ENCODE results near the gene PACSIN2.

PACSIN2 gene

GRCh38 chr22:42947211-42947990 lies 67.5 kb downstream of the PACSIN2 start:
- peaks cover 14% of the 10 kb centered on the region for H3K4me1 ChIP-seq (ENCODE audit: control insufficient read depth, insufficient read depth, low read length)
- no peak overlapping the region for H3K9ac ChIP-seq (ENCODE audit: low read depth, low read length)
- H3K27me3 ChIP-seq (ENCODE audit: control insufficient read depth, insufficient read depth, low read length) = no peaks in the 10 kb centered on the region
- H3K36me3 ChIP-seq (ENCODE audit: control insufficient read depth, insufficient read depth, low read length) = no peaks in the 10 kb centered on the region
- H3K4me3 ChIP-seq (ENCODE audit: low read depth, low read length) = no peak overlapping the region
- no peaks in the 10 kb centered on the region for H3K9me3 ChIP-seq (ENCODE audit: control insufficient read depth, insufficient read depth, low read length)

DNA sequence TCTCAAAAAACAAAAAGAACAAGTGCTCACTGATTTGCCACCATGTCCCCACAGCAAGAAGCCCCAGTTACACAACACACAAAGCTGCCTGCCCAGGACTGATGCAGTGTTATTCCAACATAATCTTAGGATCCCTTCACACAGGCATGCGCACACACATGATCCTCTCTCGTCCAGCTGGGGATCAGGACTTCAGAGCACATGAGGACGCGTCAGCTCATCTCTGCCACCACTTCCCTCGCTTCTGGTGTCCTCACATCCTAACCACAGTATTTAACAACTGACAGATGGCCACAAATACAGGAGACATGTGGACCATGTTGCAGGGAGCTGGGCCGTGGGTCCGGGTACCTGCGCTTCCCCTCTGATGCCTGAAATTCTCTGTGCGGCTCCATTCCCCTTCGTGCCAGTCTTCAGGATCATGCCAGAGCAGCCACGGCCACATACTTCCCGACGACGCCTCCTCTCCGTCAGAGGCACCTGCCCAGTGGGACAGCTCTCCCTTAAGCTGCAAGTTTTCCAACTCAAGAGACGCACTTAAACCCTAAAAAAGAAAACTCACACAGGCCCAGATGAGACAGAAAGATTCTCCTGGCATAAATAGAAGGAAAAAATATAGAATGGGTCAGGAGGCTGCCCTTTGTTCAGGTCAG lies 68.3 kb downstream of the PACSIN2 start:
- H3K4me1 ChIP-seq (ENCODE audit: control insufficient read depth, insufficient read depth, low read length) = peaks cover 14% of the 10 kb centered on the region
- no peak overlapping the region for H3K4me3 ChIP-seq (ENCODE audit: low read depth, low read length)
- no peaks in the 10 kb centered on the region for H3K36me3 ChIP-seq (ENCODE audit: control insufficient read depth, insufficient read depth, low read length)
- no peaks in the 10 kb centered on the region for H3K27me3 ChIP-seq (ENCODE audit: control insufficient read depth, insufficient read depth, low read length)
- no peaks in the 10 kb centered on the region for H3K9me3 ChIP-seq (ENCODE audit: control insufficient read depth, insufficient read depth, low read length)
- H3K9ac ChIP-seq (ENCODE audit: low read depth, low read length) = no peak overlapping the region

GRCh38 chr22:42945736-42946135 lies 69.2 kb downstream of the PACSIN2 start:
- Histone ChIP-seq H3K27me3 (ENCODE audit: control insufficient read depth, insufficient read depth, low read length) (no peaks in the 10 kb centered on the region), H3K4me1 (ENCODE audit: control insufficient read depth, insufficient read depth, low read length) (peaks cover 14% of the 10 kb centered on the region), H3K4me3 (ENCODE audit: low read depth, low read length) (no peak overlapping the region), H3K36me3 (ENCODE audit: control insufficient read depth, insufficient read depth, low read length) (no peaks in the 10 kb centered on the region), H3K9ac (ENCODE audit: low read depth, low read length) (no peak overlapping the region), H3K9me3 (ENCODE audit: control insufficient read depth, insufficient read depth, low read length) (no peaks in the 10 kb centered on the region)

- Histone ChIP-seq H3K4me1 (ENCODE audit: control insufficient read depth, insufficient read depth, low read length) (peaks cover 17% of the 10 kb centered on the region), H3K4me3 (ENCODE audit: low read depth, low read length) (no peak overlapping the region), H3K9me3 (ENCODE audit: control insufficient read depth, insufficient read depth, low read length) (no peaks in the 10 kb centered on the region), H3K9ac (ENCODE audit: low read depth, low read length) (no peak overlapping the region), H3K36me3 (ENCODE audit: control insufficient read depth, insufficient read depth, low read length) (no peaks in the 10 kb centered on the region), H3K27me3 (ENCODE audit: control insufficient read depth, insufficient read depth, low read length) (no peaks in the 10 kb centered on the region)
Measured at GRCh38 chr22:42945027-42945426, 69.9 kb downstream of the PACSIN2 start.

DNA sequence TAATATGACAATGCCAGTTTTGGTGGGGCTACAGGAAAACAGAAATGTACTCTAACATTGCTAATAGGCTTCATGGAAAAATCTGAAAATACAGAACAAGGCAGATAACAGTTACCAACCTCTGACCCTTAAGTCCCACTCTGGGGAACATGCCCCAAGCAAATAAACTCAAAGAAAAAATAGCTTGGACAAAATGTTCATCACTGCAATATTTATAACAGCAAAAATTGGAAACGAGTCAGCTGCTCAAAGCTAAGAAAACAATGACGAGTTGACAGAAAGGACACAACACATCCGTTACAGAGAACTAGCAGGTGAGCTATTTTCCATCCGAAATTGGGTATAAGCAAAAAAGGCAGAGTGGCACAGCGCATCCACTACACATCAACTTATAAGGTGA lies 70.5 kb downstream of the PACSIN2 start:
- Histone ChIP-seq H3K27me3 (ENCODE audit: control insufficient read depth, insufficient read depth, low read length) (no peaks in the 10 kb centered on the region), H3K4me3 (ENCODE audit: low read depth, low read length) (no peak overlapping the region), H3K9ac (ENCODE audit: low read depth, low read length) (no peak overlapping the region), H3K36me3 (ENCODE audit: control insufficient read depth, insufficient read depth, low read length) (no peaks in the 10 kb centered on the region), H3K9me3 (ENCODE audit: control insufficient read depth, insufficient read depth, low read length) (no peaks in the 10 kb centered on the region), H3K4me1 (ENCODE audit: control insufficient read depth, insufficient read depth, low read length) (peaks cover 23% of the 10 kb centered on the region)

GRCh38 chr22:42943981-42944380 lies 71.0 kb downstream of the PACSIN2 start:
- Histone ChIP-seq H3K4me3 (ENCODE audit: low read depth, low read length) (no peak overlapping the region), H3K9ac (ENCODE audit: low read depth, low read length) (no peak overlapping the region), H3K36me3 (ENCODE audit: control insufficient read depth, insufficient read depth, low read length) (no peaks in the 10 kb centered on the region), H3K27me3 (ENCODE audit: control insufficient read depth, insufficient read depth, low read length) (no peaks in the 10 kb centered on the region), H3K9me3 (ENCODE audit: control insufficient read depth, insufficient read depth, low read length) (no peaks in the 10 kb centered on the region), H3K4me1 (ENCODE audit: control insufficient read depth, insufficient read depth, low read length) (peaks cover 25% of the 10 kb centered on the region)

- H3K9ac ChIP-seq (ENCODE audit: low read depth, low read length) = no peak overlapping the region
- H3K9me3 ChIP-seq (ENCODE audit: control insufficient read depth, insufficient read depth, low read length) = no peaks in the 10 kb centered on the region
- peaks cover 28% of the 10 kb centered on the region for H3K4me1 ChIP-seq (ENCODE audit: control insufficient read depth, insufficient read depth, low read length)
- no peaks in the 10 kb centered on the region for H3K36me3 ChIP-seq (ENCODE audit: control insufficient read depth, insufficient read depth, low read length)
- H3K27me3 ChIP-seq (ENCODE audit: control insufficient read depth, insufficient read depth, low read length) = no peaks in the 10 kb centered on the region
- no peak overlapping the region for H3K4me3 ChIP-seq (ENCODE audit: low read depth, low read length)
Measured at GRCh38 chr22:42942351-42942750, 72.6 kb downstream of the PACSIN2 start.

GRCh38 chr22:42939941-42940653 lies 74.9 kb downstream of the PACSIN2 start:
- no peaks in the 10 kb centered on the region for H3K9me3 ChIP-seq (ENCODE audit: control insufficient read depth, insufficient read depth, low read length)
- no peak overlapping the region for H3K4me3 ChIP-seq (ENCODE audit: low read depth, low read length)
- no peaks in the 10 kb centered on the region for H3K36me3 ChIP-seq (ENCODE audit: control insufficient read depth, insufficient read depth, low read length)
- H3K27me3 ChIP-seq (ENCODE audit: control insufficient read depth, insufficient read depth, low read length) = no peaks in the 10 kb centered on the region
- H3K9ac ChIP-seq (ENCODE audit: low read depth, low read length) = no peak overlapping the region
- H3K4me1 ChIP-seq (ENCODE audit: control insufficient read depth, insufficient read depth, low read length) = peaks cover 17% of the 10 kb centered on the region

DNA sequence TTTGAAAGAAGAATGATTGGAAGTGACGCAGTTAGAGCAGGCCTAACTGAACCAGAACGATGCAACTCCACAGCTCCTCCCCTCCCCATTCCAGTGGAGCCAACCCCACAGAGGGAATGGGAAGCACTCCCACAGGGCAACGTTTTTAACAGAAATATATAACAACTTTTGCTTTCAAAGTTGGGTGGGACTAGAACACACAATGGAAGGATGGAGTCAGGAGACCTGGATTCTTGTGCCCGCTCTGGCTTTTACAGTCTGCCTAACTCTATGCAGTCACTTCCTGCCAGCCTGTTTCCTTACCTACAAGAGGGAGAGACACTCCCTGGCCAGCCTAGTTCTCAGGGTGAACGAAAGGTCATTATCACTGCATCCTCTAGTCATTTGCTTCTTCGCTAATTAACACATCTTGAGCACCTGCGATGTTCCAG lies 75.5 kb downstream of the PACSIN2 start:
- no peaks in the 10 kb centered on the region for H3K9me3 ChIP-seq (ENCODE audit: control insufficient read depth, insufficient read depth, low read length)
- H3K27me3 ChIP-seq (ENCODE audit: control insufficient read depth, insufficient read depth, low read length) = no peaks in the 10 kb centered on the region
- H3K36me3 ChIP-seq (ENCODE audit: control insufficient read depth, insufficient read depth, low read length) = no peaks in the 10 kb centered on the region
- H3K4me1 ChIP-seq (ENCODE audit: control insufficient read depth, insufficient read depth, low read length) = peaks cover 17% of the 10 kb centered on the region
- H3K4me3 ChIP-seq (ENCODE audit: low read depth, low read length) = no peak overlapping the region
- H3K9ac ChIP-seq (ENCODE audit: low read depth, low read length) = no peak overlapping the region

DNA sequence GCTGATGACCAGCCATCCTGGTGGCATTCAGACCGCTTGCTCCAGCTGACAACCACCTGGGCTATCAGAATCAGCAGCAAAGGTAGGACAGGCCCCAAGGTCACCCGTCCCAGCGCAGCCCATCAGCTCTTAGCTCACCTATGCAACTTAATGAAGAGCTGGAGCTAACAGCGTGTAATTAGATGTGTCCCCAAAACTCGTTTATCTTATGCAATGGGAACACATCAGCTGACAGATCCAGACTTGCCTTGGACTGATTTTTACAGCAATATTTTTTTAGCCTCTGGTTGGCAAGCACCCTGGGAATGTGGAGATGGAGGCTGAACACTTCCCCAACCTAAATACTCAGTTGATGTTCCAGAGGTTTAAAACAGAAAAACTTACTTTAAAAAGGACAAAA lies 76.0 kb downstream of the PACSIN2 start:
- Histone ChIP-seq H3K27me3 (ENCODE audit: control insufficient read depth, insufficient read depth, low read length) (no peaks in the 10 kb centered on the region), H3K4me1 (ENCODE audit: control insufficient read depth, insufficient read depth, low read length) (peaks cover 17% of the 10 kb centered on the region), H3K9me3 (ENCODE audit: control insufficient read depth, insufficient read depth, low read length) (no peaks in the 10 kb centered on the region), H3K36me3 (ENCODE audit: control insufficient read depth, insufficient read depth, low read length) (no peaks in the 10 kb centered on the region), H3K9ac (ENCODE audit: low read depth, low read length) (no peak overlapping the region), H3K4me3 (ENCODE audit: low read depth, low read length) (no peak overlapping the region)

GRCh38 chr22:42938449-42938848 lies 76.5 kb downstream of the PACSIN2 start:
- Histone ChIP-seq H3K27me3 (ENCODE audit: control insufficient read depth, insufficient read depth, low read length) (no peaks in the 10 kb centered on the region), H3K4me1 (ENCODE audit: control insufficient read depth, insufficient read depth, low read length) (peaks cover 17% of the 10 kb centered on the region), H3K36me3 (ENCODE audit: control insufficient read depth, insufficient read depth, low read length) (no peaks in the 10 kb centered on the region), H3K4me3 (ENCODE audit: low read depth, low read length) (no peak overlapping the region), H3K9ac (ENCODE audit: low read depth, low read length) (no peak overlapping the region), H3K9me3 (ENCODE audit: control insufficient read depth, insufficient read depth, low read length) (no peaks in the 10 kb centered on the region)
